Esophagus (tissue), 2 donors: ENCODE measurements around the gene SARS1. TPM values are rescaled to one million over a fixed set of nuclear protein-coding genes. Genes with fewer than 3 reads are reported as not detected.
"Not testable (repeated sequence)": the region's sequence is repeated elsewhere in the genome, so short reads cannot be mapped to it uniquely, and the experiment has no call there.

Experiments used
- H3K27ac ChIP-seq, 2 donors: one replicate each; pipeline ENCODE4 v1.5.1; 2013; ENCODE audit warnings: low read depth in 2 of 2, mild to moderate bottlenecking in 2 of 2, inconsistent platforms in 1 of 2, low read length in 1 of 2, moderate library complexity in 1 of 2
- H3K27me3 ChIP-seq, 2 donors: one replicate each; pipeline ENCODE4 v1.6.1; 2013; ENCODE audit warnings: low read length in 2 of 2, control low read depth in 1 of 2, mild to moderate bottlenecking in 1 of 2; ENCODE audit not compliant: insufficient read depth in 2 of 2, control insufficient read depth in 1 of 2
- H3K36me3 ChIP-seq, 2 donors: one replicate each; pipeline ENCODE4 v1.6.1; 2013; ENCODE audit warnings: low read length in 1 of 2; ENCODE audit not compliant: control insufficient read depth in 2 of 2, insufficient read depth in 2 of 2
- H3K4me1 ChIP-seq, 2 donors: one replicate each; pipeline ENCODE4 v1.6.1; 2013; ENCODE audit warnings: low read length in 1 of 2; ENCODE audit not compliant: control insufficient read depth in 2 of 2, insufficient read depth in 2 of 2
- H3K4me3 ChIP-seq, 2 donors: one replicate each; pipeline ENCODE4 v1.5.1; 2013; ENCODE audit warnings: low read length in 2 of 2, mild to moderate bottlenecking in 2 of 2, low read depth in 1 of 2, moderate library complexity in 1 of 2
- H3K9me3 ChIP-seq, 2 donors: one replicate each; pipeline ENCODE4 v1.6.1; 2013; ENCODE audit warnings: mild to moderate bottlenecking in 2 of 2, low read depth in 1 of 2, low read length in 1 of 2, moderate library complexity in 1 of 2; ENCODE audit not compliant: control insufficient read depth in 2 of 2, insufficient read depth in 1 of 2
- WGBS, 2 donors: extraction: QIAGEN DNeasy Blood & Tissue Kit; methylation state at CpG; one replicate each; pipeline ENCODE4 v1.1.7; 2013; 5-methylcytosine and 5-hydroxymethylcytosine counted together
- polyA plus RNA-seq, 2 donors: library from polyadenylated mRNA; stranded (reverse); fragments of 200-250 nt; gene quantifications; one replicate each; pipeline ENCODE4 v1.2.3, GENCODE V29; 2013
- donor health status: healthy with polysubstance abuse.
- donor health status: Bipolar disorder and iron deficiency.

Gene SARS1
- polyA plus RNA-seq, 2 donors: 31.4 to 124 TPM

DNA sequence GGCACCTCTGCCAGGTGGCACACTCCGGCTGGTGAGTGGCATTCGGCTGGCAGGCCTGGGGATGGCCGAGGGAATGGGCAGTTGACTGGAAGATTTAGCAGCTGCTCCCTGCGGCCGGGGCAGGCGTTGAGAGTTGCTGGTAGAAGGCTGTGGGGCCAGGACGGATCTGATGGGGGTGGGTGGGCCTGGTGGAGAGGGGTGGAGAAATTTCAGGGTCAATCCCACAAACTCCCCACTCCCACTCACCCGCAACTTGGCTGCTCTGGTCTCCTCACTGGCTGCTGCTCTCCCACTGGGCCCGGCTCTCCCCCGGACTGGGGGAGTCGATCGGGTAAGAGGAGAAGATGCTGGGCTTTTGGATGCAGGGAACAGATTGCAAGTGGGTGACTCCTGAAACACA, 67.1 kb downstream of the SARS1 start:
- H3K27me3 ChIP-seq: no peaks in the 10 kb centered on the region
- no peaks in the 10 kb centered on the region for H3K9me3 ChIP-seq
- WGBS, 2 donors: 93 to 94% methylated on average over 12 of the region's 12 CpGs
- H3K4me3 ChIP-seq: no peak overlapping the region
- no peak overlapping the region for H3K27ac ChIP-seq
- peaks cover 0 to 5% of the 10 kb centered on the region in 2 donors for H3K36me3 ChIP-seq
- peaks cover 3 to 16% of the 10 kb centered on the region in 2 donors for H3K4me1 ChIP-seq

GRCh38 chr1:109281680-109282496, 68.2 kb downstream of the SARS1 start:
- H3K4me1 ChIP-seq: peaks cover 3 to 16% of the 10 kb centered on the region in 2 donors
- H3K4me3 ChIP-seq: peak overlapping the region; percentile 59 to 62
- no peaks in the 10 kb centered on the region for H3K9me3 ChIP-seq
- H3K36me3 ChIP-seq: peaks cover 0 to 5% of the 10 kb centered on the region in 2 donors
- H3K27me3 ChIP-seq: no peaks in the 10 kb centered on the region
- peak overlapping the region in 1 of 2 donors; percentile 82 for H3K27ac ChIP-seq
- WGBS, 2 donors: 57 to 67% methylated on average over 28 of the region's 28 CpGs

- no peaks in the 10 kb centered on the region for H3K9me3 ChIP-seq
- peak overlapping the region; percentile 59 to 62 for H3K4me3 ChIP-seq
- H3K4me1 ChIP-seq: peaks cover 3 to 13% of the 10 kb centered on the region in 2 donors
- 9% methylated on average over 10 of the region's 10 CpGs for WGBS, 2 donors
- peaks cover 0 to 5% of the 10 kb centered on the region in 2 donors for H3K36me3 ChIP-seq
- H3K27ac ChIP-seq: peak overlapping the region; percentile 82 to 86
- H3K27me3 ChIP-seq: no peaks in the 10 kb centered on the region
Measured at GRCh38 chr1:109282497-109282951, 68.8 kb downstream of the SARS1 start.

DNA sequence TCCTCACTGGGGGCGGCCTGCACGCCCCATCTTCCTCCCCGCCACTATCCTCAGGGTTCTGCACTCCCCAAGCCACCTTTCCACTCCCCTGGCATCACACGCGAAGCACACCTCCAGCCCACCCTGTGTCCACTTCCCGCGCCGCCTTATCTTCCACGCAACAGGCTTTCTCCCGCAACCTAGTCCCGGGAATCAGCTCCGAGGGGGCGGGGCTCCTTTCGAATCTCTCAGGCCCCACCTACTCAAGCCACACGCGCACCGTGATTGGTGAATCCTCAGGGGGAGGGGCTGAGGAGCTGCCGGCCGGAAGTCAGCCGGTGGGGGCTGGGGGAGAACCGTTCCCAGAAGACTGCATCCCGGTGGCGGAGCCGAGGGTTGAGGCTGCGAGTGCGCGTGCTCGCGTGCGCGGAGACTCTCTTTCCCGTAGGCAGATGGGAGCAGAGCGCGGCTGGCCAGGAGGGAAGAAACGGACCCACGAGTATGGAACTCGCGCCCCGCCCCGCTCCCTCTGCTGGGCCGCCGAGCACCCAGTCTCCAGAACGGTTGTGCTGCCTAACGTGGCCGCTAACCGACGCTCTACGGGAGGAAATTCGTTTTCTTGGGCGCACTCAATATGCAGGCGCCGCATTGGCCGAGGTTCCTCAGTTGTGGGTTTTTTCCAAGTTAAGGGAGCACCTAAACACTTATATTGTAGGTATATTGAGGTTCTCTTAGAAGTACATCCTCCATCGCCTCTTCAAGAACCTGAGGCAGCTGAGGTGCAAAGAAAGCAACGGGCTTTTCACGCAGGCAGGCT, 69.4 kb downstream of the SARS1 start, which contains the start of gene PSRC1:
Gene PSRC1 (minus strand): TSS at position 194 of the 796 bp plus-strand sequence.
- Histone ChIP-seq H3K36me3 (peaks cover 0 to 5% of the 10 kb centered on the region in 2 donors), H3K27ac (peak within 1 kb of the TSS; percentile 86 to 98), H3K4me3 (peak within 1 kb of the TSS; percentile 59 to 62), H3K27me3 (no peaks in the 10 kb centered on the region), H3K9me3 (no peaks in the 10 kb centered on the region), H3K4me1 (peaks cover 3 to 9% of the 10 kb centered on the region in 2 donors)
- 0 to 1% methylated on average over 55 to 56 of the region's 56 CpGs for WGBS, 2 donors

- 42 to 46% methylated on average over 17 of the region's 17 CpGs for WGBS, 2 donors
Measured at GRCh38 chr1:109283748-109284600, 70.3 kb downstream of the SARS1 start.

GRCh38 chr1:109286762-109287161, 73.0 kb downstream of the SARS1 start:
- H3K27me3 ChIP-seq, H3K9me3 ChIP-seq, H3K4me1 ChIP-seq, H3K27ac ChIP-seq, H3K36me3 ChIP-seq, H3K4me3 ChIP-seq: not testable (repeated sequence)
- WGBS, 2 donors: 83 to 90% methylated on average over 5 of the region's 5 CpGs

More at GRCh38 chr1:109283748-109284600, 70.3 kb downstream of the SARS1 start:
- H3K27ac ChIP-seq: peak overlapping the region; percentile 86 to 98
- no peaks in the 10 kb centered on the region for H3K27me3 ChIP-seq
- H3K9me3 ChIP-seq: no peaks in the 10 kb centered on the region
- H3K4me3 ChIP-seq: peak overlapping the region; percentile 59 to 62
- peaks cover 0 to 2% of the 10 kb centered on the region in 2 donors for H3K36me3 ChIP-seq
- peaks cover 3 to 9% of the 10 kb centered on the region in 2 donors for H3K4me1 ChIP-seq

Other genes with a start within 250 kb of the SARS1 start
- 1 to 10 TPM; 6.4 to 8.4 TPM for gene WDR47, start 171.8 kb upstream of the SARS1 start, polyA plus RNA-seq
- gene TAF13, start 137.9 kb upstream of the SARS1 start, polyA plus RNA-seq: 10 to 100 TPM; 20.2 to 33.9 TPM
- 10 to 100 TPM in 1 of 2 donors, 1 to 10 TPM in 1; 7.7 to 14.7 TPM for gene TMEM167B, start 123.2 kb upstream of the SARS1 start, polyA plus RNA-seq
- gene ELAPOR1, start 99.8 kb upstream of the SARS1 start, polyA plus RNA-seq: under 1 TPM; 0.24 to 0.25 TPM
- gene CELSR2, start 35.6 kb downstream of the SARS1 start, polyA plus RNA-seq: 10 to 100 TPM; 17.4 to 19.4 TPM
- gene PSRC1, start 69.2 kb downstream of the SARS1 start, polyA plus RNA-seq: 10 to 100 TPM in 1 of 2 donors, 1 to 10 TPM in 1; 6.3 to 10.4 TPM
- under 1 TPM; 0.08 to 0.14 TPM for gene MYBPHL, start 93.1 kb downstream of the SARS1 start, polyA plus RNA-seq
- gene SORT1, start 184.0 kb downstream of the SARS1 start, polyA plus RNA-seq: 10 to 100 TPM; 25.3 to 34.9 TPM
- gene PSMA5, start 212.5 kb downstream of the SARS1 start, polyA plus RNA-seq: 10 to 100 TPM; 19.5 to 63.6 TPM